ENCODE results near the gene ATP12A. TPM values are rescaled to one million over a fixed set of nuclear protein-coding genes. Genes with fewer than 3 reads are reported as not detected.

Gene ATP12A
- polyA plus RNA-seq, 10 donors: 0.08 to 0.16 TPM; not detected in 8

GRCh38 chr13:24662195-24663088 is 17.8 kb upstream of the ATP12A start:
- DNase-seq: no peak

- no peak for DNase-seq
Observed at GRCh38 chr13:24663089-24663395, 17.2 kb upstream of the ATP12A start.

GRCh38 chr13:24663586-24663985 is 16.6 kb upstream of the ATP12A start:
- no peak for DNase-seq

GRCh38 chr13:24664726-24665409 is 15.3 kb upstream of the ATP12A start:
- peak in 1 of 3 donors; percentile 20 for DNase-seq

- DNase-seq: no peak
Observed at GRCh38 chr13:24668511-24668910, 11.7 kb upstream of the ATP12A start.

GRCh38 chr13:24668955-24669582 is 11.1 kb upstream of the ATP12A start:
- DNase-seq: no peak

GRCh38 chr13:24670174-24670573 is 10.0 kb upstream of the ATP12A start:
- DNase-seq: no peak

GRCh38 chr13:24670961-24671381 is 9.2 kb upstream of the ATP12A start:
- DNase-seq: no peak

GRCh38 chr13:24671386-24672113 is 8.7 kb upstream of the ATP12A start:
- DNase-seq: peak; percentile 71 to 85 (median 72)

- no peak for DNase-seq
Observed at GRCh38 chr13:24672141-24673132, 7.8 kb upstream of the ATP12A start.

- DNase-seq: no peak
Observed at GRCh38 chr13:24675806-24676570, 4.2 kb upstream of the ATP12A start.

GRCh38 chr13:24678151-24678550 is 2.1 kb upstream of the ATP12A start:
- no peak for DNase-seq

- DNase-seq: no peak
Observed at GRCh38 chr13:24679686-24680085, 522 bp upstream of the ATP12A start.

GRCh38 chr13:24680921-24681604 is 855 bp downstream of the ATP12A start:
- DNase-seq: no peak

GRCh38 chr13:24681930-24682329 is 1.7 kb downstream of the ATP12A start:
- DNase-seq: no peak

- no peak for DNase-seq
Observed at GRCh38 chr13:24682353-24682752, 2.1 kb downstream of the ATP12A start.

- DNase-seq: peak in 1 of 3 donors; percentile 26
Observed at GRCh38 chr13:24683351-24683750, 3.1 kb downstream of the ATP12A start.

GRCh38 chr13:24683838-24684599 is 3.8 kb downstream of the ATP12A start:
- DNase-seq: peak in 1 of 3 donors; percentile 49

- no peak for DNase-seq
Observed at GRCh38 chr13:24684600-24684998, 4.4 kb downstream of the ATP12A start.
